Fibroblast of villous mesenchyme (primary cell): Measurements from ENCODE around the gene CFAP58. TPM values are rescaled to one million over a fixed set of nuclear protein-coding genes. Genes with fewer than 3 reads are reported as not detected.

ENCODE experiments used
- DNase-seq: peaks from one replicate; pipeline ENCODE4 v3.0.0-alpha.2; 2010; ENCODE audit warnings: low read depth
- H3K4me3 ChIP-seq: 2 replicates; pipeline ENCODE4 v1.5.1; 2011; ENCODE audit warnings: low read depth, mild to moderate bottlenecking, low read length
- total RNA-seq: library from RNA; depleted of rRNA; stranded (reverse); fragments of >200 nt; gene quantifications from 2 replicates; pipeline ENCODE4 v1.2.3, GENCODE V29; 2012
- TF ChIP-seq, protein P1 (sequence below): IDR thresholded peaks from 2 replicates; pipeline ENCODE4 v1.5.1; 2012; ENCODE audit warnings: low read depth, mild to moderate bottlenecking, low read length; ENCODE audit not compliant: insufficient read depth

CFAP58 gene
- total RNA-seq, 1 donor: 0.43 TPM

DNA sequence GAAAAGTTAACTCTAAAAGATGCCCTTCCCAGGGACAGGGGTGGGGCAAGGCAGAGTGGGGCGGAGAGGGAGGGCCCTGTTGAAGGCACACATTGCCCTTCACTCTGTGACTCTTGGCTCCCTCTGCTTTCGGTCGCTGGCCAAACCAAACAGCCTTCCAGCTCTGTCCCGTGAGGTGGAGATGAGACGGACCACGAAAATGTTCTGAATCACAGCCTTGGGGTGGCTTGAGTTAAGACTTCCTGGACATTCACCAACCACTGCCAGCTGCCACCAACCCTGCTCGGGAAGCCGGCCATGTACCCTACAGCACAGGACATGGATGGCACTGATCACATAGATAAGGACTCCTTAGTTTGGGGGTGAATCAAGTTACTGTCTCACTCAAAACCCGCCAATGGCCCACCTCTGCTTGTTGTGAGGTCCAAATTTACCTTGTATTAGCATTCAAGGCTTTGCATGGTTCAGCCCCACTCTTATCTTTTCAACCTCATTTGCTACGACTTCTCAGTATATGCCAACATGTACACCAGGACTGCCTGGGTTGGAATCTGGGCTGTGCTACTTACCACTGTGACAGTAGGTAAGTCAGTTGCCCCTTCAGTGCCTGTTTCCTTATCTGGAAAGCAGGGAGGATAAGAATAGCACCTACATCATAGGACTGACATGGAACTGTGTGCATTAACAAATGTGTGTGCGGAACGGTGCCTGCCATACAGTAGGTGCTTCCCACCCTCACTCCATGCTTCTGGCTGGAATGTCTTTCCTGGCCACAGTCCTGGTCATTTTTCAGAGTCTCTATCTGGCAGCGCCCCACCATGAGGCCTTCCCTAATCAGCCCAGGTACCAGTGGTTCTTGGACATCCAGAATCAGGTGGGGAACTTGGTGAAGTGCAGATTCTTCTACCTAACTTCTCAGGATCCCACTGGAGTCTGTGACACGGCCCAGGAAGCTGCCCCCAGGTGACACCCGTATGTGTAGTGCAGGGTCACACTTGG lies 43.4 kb upstream of the CFAP58 start:
- H3K4me3 ChIP-seq: no peak overlapping the region
- TF ChIP-seq, protein P1, sequence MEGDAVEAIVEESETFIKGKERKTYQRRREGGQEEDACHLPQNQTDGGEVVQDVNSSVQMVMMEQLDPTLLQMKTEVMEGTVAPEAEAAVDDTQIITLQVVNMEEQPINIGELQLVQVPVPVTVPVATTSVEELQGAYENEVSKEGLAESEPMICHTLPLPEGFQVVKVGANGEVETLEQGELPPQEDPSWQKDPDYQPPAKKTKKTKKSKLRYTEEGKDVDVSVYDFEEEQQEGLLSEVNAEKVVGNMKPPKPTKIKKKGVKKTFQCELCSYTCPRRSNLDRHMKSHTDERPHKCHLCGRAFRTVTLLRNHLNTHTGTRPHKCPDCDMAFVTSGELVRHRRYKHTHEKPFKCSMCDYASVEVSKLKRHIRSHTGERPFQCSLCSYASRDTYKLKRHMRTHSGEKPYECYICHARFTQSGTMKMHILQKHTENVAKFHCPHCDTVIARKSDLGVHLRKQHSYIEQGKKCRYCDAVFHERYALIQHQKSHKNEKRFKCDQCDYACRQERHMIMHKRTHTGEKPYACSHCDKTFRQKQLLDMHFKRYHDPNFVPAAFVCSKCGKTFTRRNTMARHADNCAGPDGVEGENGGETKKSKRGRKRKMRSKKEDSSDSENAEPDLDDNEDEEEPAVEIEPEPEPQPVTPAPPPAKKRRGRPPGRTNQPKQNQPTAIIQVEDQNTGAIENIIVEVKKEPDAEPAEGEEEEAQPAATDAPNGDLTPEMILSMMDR: no peak
- DNase-seq: peak; percentile 78

- TF ChIP-seq, protein P1: no peak
- no peak overlapping the region for H3K4me3 ChIP-seq
- no peak for DNase-seq
Observed at GRCh38 chr10:104311184-104311720, 42.4 kb upstream of the CFAP58 start.

- TF ChIP-seq, protein P1: no peak
- no peak overlapping the region for H3K4me3 ChIP-seq
- no peak for DNase-seq
Observed at GRCh38 chr10:104314591-104315485, 38.8 kb upstream of the CFAP58 start.

DNA sequence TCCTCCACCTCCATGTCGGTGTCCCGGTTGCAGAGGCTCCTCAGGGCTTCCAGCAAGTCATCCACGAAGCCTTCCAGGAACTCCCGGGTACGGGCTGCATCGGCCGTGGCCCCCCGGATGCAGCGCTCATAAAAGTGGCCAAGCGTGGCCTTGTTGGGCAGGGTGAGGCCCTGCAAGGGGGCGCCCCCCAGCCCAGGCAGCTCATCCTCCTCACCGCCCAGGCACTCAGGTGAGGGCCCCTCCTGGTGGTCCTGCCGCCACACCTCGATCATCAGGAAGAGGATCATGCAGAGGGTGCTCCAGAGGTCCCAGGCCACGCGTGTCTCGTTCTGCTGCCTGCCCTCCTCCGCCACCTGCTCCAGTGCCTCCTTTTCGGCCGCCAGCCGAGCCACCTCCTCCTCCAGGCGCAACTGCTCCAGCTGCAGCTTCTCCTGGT lies 38.1 kb upstream of the CFAP58 start:
- no peak overlapping the region for H3K4me3 ChIP-seq
- DNase-seq: no peak
- TF ChIP-seq, protein P1: no peak

DNA sequence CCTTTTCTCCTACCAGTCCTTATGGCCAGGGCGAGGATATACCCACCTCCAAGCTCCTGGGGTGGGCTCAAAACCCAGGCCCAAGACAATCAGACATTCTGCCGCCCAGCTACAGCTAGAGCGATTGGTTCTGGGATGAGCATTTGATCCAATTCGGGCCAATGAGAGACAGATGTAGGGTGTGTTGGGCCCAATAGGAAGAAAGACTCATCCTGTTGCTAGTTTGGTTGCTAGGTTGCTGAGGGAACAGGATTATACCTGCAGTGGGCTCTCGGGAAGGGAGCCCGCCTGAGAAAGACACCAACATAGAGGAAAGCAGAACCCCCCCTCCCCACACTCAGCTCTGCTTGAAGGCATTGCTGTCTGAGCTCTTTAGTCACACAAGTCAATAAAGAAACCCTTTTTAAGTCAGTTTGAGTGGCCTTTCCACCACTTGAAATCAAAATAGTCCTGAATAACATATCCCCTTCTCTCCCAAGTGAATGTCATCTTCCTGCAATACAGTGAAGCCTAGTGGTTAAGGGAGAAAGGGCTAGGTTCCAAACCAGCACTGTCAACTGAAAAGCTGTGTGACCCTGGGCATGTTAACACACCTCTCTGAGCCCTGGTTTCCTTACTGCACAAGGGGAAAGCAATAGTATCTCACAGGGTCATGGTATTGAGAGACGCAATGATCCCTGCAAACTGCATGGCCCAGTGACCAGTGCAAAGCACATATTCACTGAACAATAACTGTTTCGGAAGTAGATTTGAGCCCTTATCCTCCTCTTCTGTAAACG lies 37.1 kb upstream of the CFAP58 start:
- H3K4me3 ChIP-seq: no peak overlapping the region
- no peak for DNase-seq
- TF ChIP-seq, protein P1: no peak

- no peak overlapping the region for H3K4me3 ChIP-seq
- peak; percentile 94 for DNase-seq
- TF ChIP-seq, protein P1: no peak
Observed at GRCh38 chr10:104317269-104317710, 36.3 kb upstream of the CFAP58 start.
